Endodermal cell (in vitro differentiated cells): ENCODE results near the gene RAPGEF2. TPM values are rescaled to one million over a fixed set of nuclear protein-coding genes. Genes with fewer than 3 reads are reported as not detected.

Source experiments
- DNase-seq: peaks from one replicate; pipeline ENCODE4 v3.0.0-alpha.2; 2017
- H3K27ac ChIP-seq: 2 replicates; pipeline ENCODE4 v1.5.1; 2013; ENCODE audit warnings: mild to moderate bottlenecking, low read depth, low read length, moderate library complexity
- H3K27me3 ChIP-seq: 2 replicates; pipeline ENCODE4 v1.6.1; 2013; ENCODE audit warnings: mild to moderate bottlenecking, low read length, moderate library complexity; ENCODE audit not compliant: insufficient read depth, control insufficient read depth, poor library complexity, severe bottlenecking
- H3K36me3 ChIP-seq: 2 replicates; pipeline ENCODE4 v1.7.0; 2013; ENCODE audit warnings: mild to moderate bottlenecking, low read length, moderate library complexity; ENCODE audit not compliant: control insufficient read depth, insufficient read depth
- H3K4me1 ChIP-seq: one replicate; pipeline ENCODE4 v1.7.0; 2013; ENCODE audit warnings: low read length; ENCODE audit not compliant: control insufficient read depth, insufficient read depth
- H3K4me3 ChIP-seq: 2 replicates; pipeline ENCODE4 v1.5.1; 2013; ENCODE audit warnings: mild to moderate bottlenecking, low read length, moderate library complexity
- H3K9ac ChIP-seq: 2 replicates; pipeline ENCODE4 v1.6.1; 2013; ENCODE audit warnings: mild to moderate bottlenecking, low read length, moderate library complexity; ENCODE audit not compliant: poor library complexity, severe bottlenecking; ENCODE audit errors: extremely low read depth
- H3K9me3 ChIP-seq: 2 replicates; pipeline ENCODE4 v1.6.1; 2013; ENCODE audit warnings: mild to moderate bottlenecking, low read length, moderate library complexity; ENCODE audit not compliant: control insufficient read depth
- H3K27ac Mint-ChIP-seq: 2 replicates; pipeline ENCODE4 v1.8.0; 2020; ENCODE audit warnings: mixed read lengths
- H3K27me3 Mint-ChIP-seq: 2 replicates; pipeline ENCODE4 v1.8.0; 2021; ENCODE audit warnings: mild to moderate bottlenecking, mixed read lengths; ENCODE audit not compliant: insufficient read depth
- H3K36me3 Mint-ChIP-seq: 2 replicates; pipeline ENCODE4 v1.8.0; 2020; ENCODE audit warnings: low read depth, mixed read lengths
- H3K4me1 Mint-ChIP-seq: 2 replicates; pipeline ENCODE4 v1.8.0; 2020; ENCODE audit warnings: mixed read lengths
- H3K4me3 Mint-ChIP-seq: 2 replicates; pipeline ENCODE4 v1.8.0; 2020; ENCODE audit warnings: mild to moderate bottlenecking, moderate library complexity, mixed read lengths
- H3K9me3 Mint-ChIP-seq: 2 replicates; pipeline ENCODE4 v1.8.0; 2020; ENCODE audit warnings: mild to moderate bottlenecking, mixed read lengths
- WGBS, 2 experiments: methylation state at CpG; one replicate each; pipeline versions ENCODE4 v1.1.5 to v1.1.7; 2013; ENCODE audit warnings: missing lambda C conversion rate in 2 of 2, mixed read lengths in 1 of 2; ENCODE audit not compliant: insufficient coverage in 1 of 2, insufficient read length in 1 of 2; 5-methylcytosine and 5-hydroxymethylcytosine counted together
- total RNA-seq, 2 donors: library from RNA; stranded (reverse); fragmentation: NEBNext Ultra II Directional in 1 of 2; extraction: Animal tissue kit (Norgen Biotek cat#: 25700) in 1 of 2; gene quantifications; 2 replicates in 1 of 2; 3 replicates in 1 of 2; pipeline ENCODE4 v1.2.1, GENCODE V29; 2021
- TF ChIP-seq, protein P1 (sequence below): fragments of 200-600 bp; sonication (generic); conservative IDR thresholded peaks from 2 replicates; pipeline ENCODE4 v1.5.0; 2021; ENCODE audit warnings: antibody characterized with exemption, mild to moderate bottlenecking

RAPGEF2 gene
- total RNA-seq, 2 donors from 2014 or later, result 63.4 to 78.2 TPM

DNA sequence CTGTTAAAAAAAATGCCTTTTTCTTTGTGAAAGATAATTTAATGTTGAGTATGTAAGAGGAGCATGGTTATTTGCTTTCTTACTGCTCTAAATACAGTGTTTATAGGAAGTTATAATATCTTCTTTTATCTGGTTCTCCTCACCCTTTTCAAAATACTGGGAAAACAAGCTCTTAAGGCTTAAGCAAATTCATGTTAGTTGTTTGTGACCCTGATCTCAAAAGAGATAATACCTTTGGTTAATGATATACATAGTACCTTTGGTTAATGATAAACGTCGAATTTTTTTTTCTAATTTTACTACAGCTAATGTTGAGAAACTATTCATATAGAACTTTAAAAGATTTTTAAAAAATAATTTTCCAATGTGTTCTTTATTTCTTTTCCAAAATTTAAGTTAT is 180.1 kb downstream of the RAPGEF2 start:
- H3K27ac Mint-ChIP-seq, result peak overlapping the region; percentile 81
- H3K27me3 Mint-ChIP-seq, result no peaks in the 10 kb centered on the region
- peak overlapping the region; percentile 31 for H3K9ac ChIP-seq
- TF ChIP-seq, protein P1, sequence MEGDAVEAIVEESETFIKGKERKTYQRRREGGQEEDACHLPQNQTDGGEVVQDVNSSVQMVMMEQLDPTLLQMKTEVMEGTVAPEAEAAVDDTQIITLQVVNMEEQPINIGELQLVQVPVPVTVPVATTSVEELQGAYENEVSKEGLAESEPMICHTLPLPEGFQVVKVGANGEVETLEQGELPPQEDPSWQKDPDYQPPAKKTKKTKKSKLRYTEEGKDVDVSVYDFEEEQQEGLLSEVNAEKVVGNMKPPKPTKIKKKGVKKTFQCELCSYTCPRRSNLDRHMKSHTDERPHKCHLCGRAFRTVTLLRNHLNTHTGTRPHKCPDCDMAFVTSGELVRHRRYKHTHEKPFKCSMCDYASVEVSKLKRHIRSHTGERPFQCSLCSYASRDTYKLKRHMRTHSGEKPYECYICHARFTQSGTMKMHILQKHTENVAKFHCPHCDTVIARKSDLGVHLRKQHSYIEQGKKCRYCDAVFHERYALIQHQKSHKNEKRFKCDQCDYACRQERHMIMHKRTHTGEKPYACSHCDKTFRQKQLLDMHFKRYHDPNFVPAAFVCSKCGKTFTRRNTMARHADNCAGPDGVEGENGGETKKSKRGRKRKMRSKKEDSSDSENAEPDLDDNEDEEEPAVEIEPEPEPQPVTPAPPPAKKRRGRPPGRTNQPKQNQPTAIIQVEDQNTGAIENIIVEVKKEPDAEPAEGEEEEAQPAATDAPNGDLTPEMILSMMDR, result no peak
- peak overlapping the region; percentile 39 for H3K4me3 ChIP-seq
- no peaks in the 10 kb centered on the region for H3K9me3 ChIP-seq
- H3K36me3 ChIP-seq, result no peaks in the 10 kb centered on the region
- no peak for DNase-seq
- peaks cover 4% of the 10 kb centered on the region for H3K4me1 ChIP-seq
- no peak overlapping the region for H3K4me3 Mint-ChIP-seq
- no peaks in the 10 kb centered on the region for H3K9me3 Mint-ChIP-seq
- 58% methylated on average over 2 of the region's 2 CpGs; no CpG with 5 or more reads in 1 of the 2 experiments for WGBS, 2 experiments
- H3K36me3 Mint-ChIP-seq, result peaks cover 30% of the 10 kb centered on the region
- peaks cover 21% of the 10 kb centered on the region for H3K4me1 Mint-ChIP-seq
- no peaks in the 10 kb centered on the region for H3K27me3 ChIP-seq
- H3K27ac ChIP-seq, result no peak overlapping the region

DNA sequence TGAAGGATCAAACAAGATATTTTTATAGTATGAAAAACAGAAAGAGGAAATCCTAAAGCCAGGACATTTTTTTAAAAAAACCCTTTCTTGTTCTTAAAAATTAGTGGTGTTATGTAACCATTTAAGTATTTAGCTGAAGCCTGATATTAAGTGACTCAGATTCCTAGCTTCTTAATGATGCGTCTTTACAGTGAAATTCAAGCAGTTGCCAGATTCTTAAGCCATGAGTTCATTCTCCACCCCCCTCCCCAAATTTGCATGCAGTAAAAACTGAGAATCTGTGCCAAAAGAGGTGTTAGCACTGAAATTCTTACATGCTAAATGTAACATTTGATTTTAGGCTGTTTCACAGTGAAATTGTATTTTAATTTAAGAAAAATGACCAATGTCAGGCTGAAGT is 180.8 kb downstream of the RAPGEF2 start:
- WGBS, 2 experiments, result 0 to 62% methylated on average over 1 of the region's 1 CpG
- Mint-ChIP-seq H3K27me3 (no peaks in the 10 kb centered on the region), H3K36me3 (peaks cover 30% of the 10 kb centered on the region), H3K9me3 (no peaks in the 10 kb centered on the region), H3K27ac (peak overlapping the region; percentile 92), H3K4me3 (no peak overlapping the region), H3K4me1 (peaks cover 26% of the 10 kb centered on the region)
- peak; percentile 68 for DNase-seq
- H3K4me3 ChIP-seq, result no peak overlapping the region
- no peaks in the 10 kb centered on the region for H3K36me3 ChIP-seq
- H3K9ac ChIP-seq, result peak overlapping the region; percentile 1
- H3K4me1 ChIP-seq, result peaks cover 4% of the 10 kb centered on the region
- H3K27ac ChIP-seq, result no peak overlapping the region
- no peaks in the 10 kb centered on the region for H3K27me3 ChIP-seq
- TF ChIP-seq, protein P1, result no peak
- no peaks in the 10 kb centered on the region for H3K9me3 ChIP-seq

DNA sequence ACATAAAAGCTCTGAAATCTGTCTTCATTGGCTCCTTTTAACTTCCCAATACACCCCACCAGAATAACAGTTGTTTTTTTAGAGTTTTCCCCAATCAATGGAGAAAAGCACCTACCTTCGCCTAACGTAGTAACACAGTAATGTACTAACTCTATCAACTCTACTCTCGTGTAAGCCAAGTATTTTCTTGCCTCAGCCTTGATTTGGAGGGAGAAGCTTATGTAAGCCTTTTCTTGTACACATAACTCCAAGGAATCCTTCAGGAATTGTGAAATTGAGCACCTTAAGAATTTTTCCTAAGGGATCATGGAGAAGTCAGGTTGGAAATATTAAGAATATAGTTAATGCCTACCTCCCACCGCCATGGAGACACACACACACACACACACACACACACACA is 181.2 kb downstream of the RAPGEF2 start:
- H3K4me1 ChIP-seq, result peaks cover 4% of the 10 kb centered on the region
- no peaks in the 10 kb centered on the region for H3K27me3 ChIP-seq
- H3K36me3 ChIP-seq, result no peaks in the 10 kb centered on the region
- H3K9me3 ChIP-seq, result no peaks in the 10 kb centered on the region
- 60 to 79% methylated on average over 1 to 4 of the region's 4 CpGs for WGBS, 2 experiments
- TF ChIP-seq, protein P1, result no peak
- peak overlapping the region; percentile 1 for H3K9ac ChIP-seq
- Mint-ChIP-seq H3K27ac (peak overlapping the region; percentile 92), H3K4me3 (no peak overlapping the region), H3K36me3 (peaks cover 26% of the 10 kb centered on the region), H3K9me3 (no peaks in the 10 kb centered on the region), H3K27me3 (no peaks in the 10 kb centered on the region), H3K4me1 (peaks cover 27% of the 10 kb centered on the region)
- DNase-seq, result no peak
- H3K4me3 ChIP-seq, result no peak overlapping the region
- no peak overlapping the region for H3K27ac ChIP-seq
